SK-N-SH (cell line): ENCODE results near the gene MFAP3.

ENCODE experiments used
- CTCF ChIP-seq: fragments of 200-600 bp; sonication (generic); IDR thresholded peaks from 2 replicates; pipeline ENCODE4 v1.6.1; 2017; ENCODE audit warnings: antibody characterized with exemption, mild to moderate bottlenecking, moderate library complexity
- IRF3 ChIP-seq: fragments of 150-350 bp; IDR thresholded peaks from 2 replicates; pipeline ENCODE4 v1.6.1; 2016; ENCODE audit warnings: mild to moderate bottlenecking, low read depth, low read length

GRCh38 chr5:154053468-154053867 is 14.7 kb downstream of the MFAP3 start:
- TF ChIP-seq CTCF: no peak
- TF ChIP-seq IRF3: no peak
